NCI-H2196 (cell line): ENCODE results near the gene HSD17B13.

Source experiments
- DNase-seq: peaks from one replicate; lab custom pipeline; 2025; ENCODE audit not compliant: unreplicated experiment; lab: John Stamatoyannopoulos, UW

The HSD17B13 gene

GRCh38 chr4:87270144-87270543 is 52.5 kb downstream of the HSD17B13 start:
- DNase-seq: peak; percentile 2

DNA sequence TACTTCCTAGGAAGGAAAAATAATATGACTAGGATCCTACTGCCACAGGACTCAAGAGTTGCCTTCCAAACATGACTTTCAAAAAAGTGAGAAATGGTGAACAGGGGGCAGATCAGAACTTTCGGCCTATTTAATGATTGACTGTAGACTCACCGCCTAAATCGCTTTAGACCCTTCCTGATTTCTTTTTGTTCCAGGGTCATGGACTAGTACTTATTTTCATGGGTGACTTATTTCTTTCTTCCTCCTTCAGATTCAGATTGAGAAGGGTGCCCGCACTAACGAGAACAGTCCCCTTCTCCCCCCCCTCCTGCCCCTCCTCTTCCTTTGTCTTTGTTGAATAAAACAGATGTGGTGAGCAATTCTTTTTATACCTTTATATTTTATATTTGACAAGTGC is 54.3 kb downstream of the HSD17B13 start:
- no peak for DNase-seq

- DNase-seq: no peak
These were observed 55.7 kb downstream of the HSD17B13 start for GRCh38 chr4:87266986-87267385.

- DNase-seq: no peak
These were observed 59.8 kb downstream of the HSD17B13 start for GRCh38 chr4:87262886-87263285.

DNA sequence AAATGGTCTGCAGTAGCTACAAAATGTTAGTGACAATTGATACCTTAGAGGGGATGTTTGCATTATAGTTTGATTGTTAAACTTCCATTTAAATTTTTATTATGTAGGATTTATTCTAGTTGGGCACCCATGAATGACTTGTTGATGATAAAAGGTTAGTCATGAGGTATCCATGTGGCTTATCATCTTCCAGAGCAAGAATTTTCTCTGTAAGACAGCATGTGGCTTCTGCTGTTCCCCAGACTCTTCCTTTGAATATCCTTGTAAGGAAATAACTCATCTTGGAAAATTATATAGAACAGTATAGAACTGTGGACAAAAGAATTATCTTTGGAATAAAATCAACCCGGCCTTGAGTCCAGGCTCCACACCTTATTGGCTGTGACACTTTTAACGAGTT is 62.2 kb downstream of the HSD17B13 start:
- DNase-seq: no peak

GRCh38 chr4:87258677-87259076 is 64.0 kb downstream of the HSD17B13 start:
- DNase-seq: no peak

DNA sequence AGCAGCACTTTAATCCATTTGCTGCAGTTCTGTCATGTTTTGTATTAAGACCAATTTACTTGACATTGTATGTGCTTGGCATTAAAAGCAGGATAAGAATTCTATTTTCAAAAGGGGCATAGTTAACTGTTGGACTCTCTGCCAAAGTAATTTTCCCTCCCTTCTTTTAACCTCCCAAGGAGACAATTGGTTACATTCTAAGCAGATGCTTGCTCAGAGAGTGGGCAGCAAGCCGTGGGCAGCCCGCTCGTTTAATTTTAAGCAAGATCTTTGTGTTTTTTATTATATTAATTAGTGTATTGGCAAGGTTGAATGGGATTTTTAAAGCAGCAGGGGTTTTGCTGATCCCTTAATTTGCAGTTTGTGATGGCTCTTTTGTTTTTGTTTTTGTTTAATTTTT is 65.2 kb downstream of the HSD17B13 start:
- DNase-seq: no peak

DNA sequence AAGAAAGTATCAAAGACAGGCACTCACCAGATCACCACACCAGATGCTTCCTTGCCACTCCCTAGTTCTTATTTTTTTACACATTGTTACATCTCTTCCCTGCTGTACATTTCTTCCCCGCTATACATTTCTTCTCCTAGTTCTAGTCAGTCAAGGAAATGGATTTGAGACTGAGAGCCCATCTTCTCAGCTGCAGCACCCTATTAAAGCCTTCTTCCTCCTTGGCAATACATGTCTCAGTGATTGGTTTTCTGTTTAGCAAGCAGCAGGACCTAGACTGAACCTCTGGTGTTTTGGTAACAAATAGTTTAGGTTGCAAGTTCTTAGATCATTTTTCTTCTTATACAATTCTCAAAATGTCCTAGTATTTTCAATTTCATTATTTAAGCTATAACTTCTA is 66.9 kb downstream of the HSD17B13 start:
- DNase-seq: no peak
